Breast epithelium (tissue), 3 donors: ENCODE results near the gene MICAL3.

Source experiments
- POLR2A ChIP-seq: fragments of 450-650 bp; IDR thresholded peaks from one replicate; pipeline ENCODE4 v1.6.1; 2016; ENCODE audit warnings: antibody characterized with exemption, mild to moderate bottlenecking, moderate library complexity
- POLR2AphosphoS5 ChIP-seq, 3 donors: sonication (generic); formaldehyde crosslinking; IDR thresholded peaks; one replicate each; pipeline ENCODE4 v1.6.1; 2017; ENCODE audit warnings: antibody characterized with exemption in 3 of 3
- TF ChIP-seq, protein P1 (sequence below), 3 donors: fragments of 450-650 bp; IDR thresholded peaks; one replicate each; pipeline ENCODE4 v1.5.1; 2016 to 2017; ENCODE audit warnings: antibody characterized with exemption in 3 of 3, mild to moderate bottlenecking in 3 of 3, moderate library complexity in 3 of 3

GRCh38 chr22:17780741-17781318 is 243.5 kb downstream of the MICAL3 start:
- TF ChIP-seq, protein P1, sequence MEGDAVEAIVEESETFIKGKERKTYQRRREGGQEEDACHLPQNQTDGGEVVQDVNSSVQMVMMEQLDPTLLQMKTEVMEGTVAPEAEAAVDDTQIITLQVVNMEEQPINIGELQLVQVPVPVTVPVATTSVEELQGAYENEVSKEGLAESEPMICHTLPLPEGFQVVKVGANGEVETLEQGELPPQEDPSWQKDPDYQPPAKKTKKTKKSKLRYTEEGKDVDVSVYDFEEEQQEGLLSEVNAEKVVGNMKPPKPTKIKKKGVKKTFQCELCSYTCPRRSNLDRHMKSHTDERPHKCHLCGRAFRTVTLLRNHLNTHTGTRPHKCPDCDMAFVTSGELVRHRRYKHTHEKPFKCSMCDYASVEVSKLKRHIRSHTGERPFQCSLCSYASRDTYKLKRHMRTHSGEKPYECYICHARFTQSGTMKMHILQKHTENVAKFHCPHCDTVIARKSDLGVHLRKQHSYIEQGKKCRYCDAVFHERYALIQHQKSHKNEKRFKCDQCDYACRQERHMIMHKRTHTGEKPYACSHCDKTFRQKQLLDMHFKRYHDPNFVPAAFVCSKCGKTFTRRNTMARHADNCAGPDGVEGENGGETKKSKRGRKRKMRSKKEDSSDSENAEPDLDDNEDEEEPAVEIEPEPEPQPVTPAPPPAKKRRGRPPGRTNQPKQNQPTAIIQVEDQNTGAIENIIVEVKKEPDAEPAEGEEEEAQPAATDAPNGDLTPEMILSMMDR (IDR thresholded peaks at IDR 0.05), result no peak
- TF ChIP-seq POLR2A, result no peak
- TF ChIP-seq POLR2AphosphoS5 (IDR thresholded peaks at IDR 0.05), result no peak
